ENCODE data around the gene RIC1. TPM values are rescaled to one million over a fixed set of nuclear protein-coding genes. Genes with fewer than 3 reads are reported as not detected.
"Not testable (repeated sequence)": the region's sequence is repeated elsewhere in the genome, so short reads cannot be mapped to it uniquely, and the experiment has no call there.

The RIC1 gene
- total RNA-seq, 1 donor from 2014 or later = 23.9 TPM

DNA sequence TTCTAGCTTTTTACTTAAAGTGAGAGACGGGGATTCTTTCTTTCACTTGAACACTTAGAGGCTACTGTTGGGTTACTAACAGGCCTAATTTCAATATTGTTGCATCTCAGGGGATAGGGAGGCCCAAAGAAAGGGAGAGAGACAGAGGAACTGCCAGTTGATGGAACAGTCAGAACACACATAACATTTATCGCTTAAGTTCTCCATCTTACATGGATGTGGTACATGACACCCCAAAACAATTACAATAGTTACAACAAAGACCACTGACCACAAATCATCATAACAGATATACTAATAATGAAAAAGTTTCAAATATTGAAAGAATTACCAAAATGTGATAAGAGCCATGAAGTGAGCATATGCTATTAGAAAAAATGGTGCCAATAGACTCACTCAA is 4.3 kb upstream of the RIC1 start:
- H3K36me3 ChIP-seq = no peaks in the 10 kb centered on the region
- intact Hi-C loops (cut with DNase I) = no loop called here

DNA sequence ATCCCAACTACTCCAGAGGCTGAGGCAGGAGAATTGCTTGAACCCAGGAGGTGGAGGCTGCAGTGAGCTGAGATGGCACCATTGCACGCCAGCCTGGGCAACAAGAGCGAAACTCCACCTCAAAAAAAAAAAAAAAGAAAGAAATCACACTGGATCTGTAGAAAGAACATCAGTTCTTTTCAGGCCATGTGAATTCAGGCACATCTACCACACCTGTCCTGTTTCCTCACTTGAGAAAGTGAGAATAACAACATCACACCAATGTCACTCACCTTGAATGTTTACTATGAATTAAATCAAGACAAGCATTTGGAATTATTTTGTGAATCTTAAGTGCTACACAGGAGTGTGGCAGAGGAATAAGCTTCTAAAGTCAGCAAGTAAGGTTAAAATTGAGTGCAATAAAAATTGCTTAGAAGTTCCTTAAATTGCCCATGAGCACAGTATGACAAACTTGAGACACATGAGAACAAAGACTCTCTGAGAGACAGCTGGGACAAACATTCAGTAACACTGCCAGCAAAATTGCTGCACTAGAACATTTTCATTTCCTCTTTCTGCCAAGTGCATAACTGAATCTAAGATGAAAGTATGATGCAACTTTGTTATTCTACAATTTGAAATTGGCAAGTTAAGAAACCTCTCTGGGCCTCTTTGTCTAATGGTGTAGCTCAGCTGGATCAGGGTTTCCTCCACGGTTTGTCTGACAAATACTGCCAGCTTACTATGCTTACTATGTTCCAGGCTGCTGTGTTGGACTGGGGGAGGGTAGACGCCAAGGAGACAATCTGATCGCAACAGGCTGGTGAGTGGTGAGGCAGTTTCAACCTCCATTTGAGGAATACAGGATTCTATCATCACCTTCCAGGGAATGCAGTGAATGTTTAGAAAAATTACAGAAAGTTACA is 1.9 kb upstream of the RIC1 start:
- H3K4me1 ChIP-seq = peaks cover 34% of the 10 kb centered on the region
- ATAC-seq = peak; percentile 25
- DNase-seq = no peak
- no peaks in the 10 kb centered on the region for H3K27me3 ChIP-seq
- no peaks in the 10 kb centered on the region for H3K9me3 ChIP-seq
- intact Hi-C loops (cut with DNase I) = no loop called here
- peak overlapping the region; percentile 96 for H3K27ac ChIP-seq
- H3K4me3 ChIP-seq = peak overlapping the region; percentile 87
- no peaks in the 10 kb centered on the region for H3K36me3 ChIP-seq
- TF ChIP-seq, protein P1, sequence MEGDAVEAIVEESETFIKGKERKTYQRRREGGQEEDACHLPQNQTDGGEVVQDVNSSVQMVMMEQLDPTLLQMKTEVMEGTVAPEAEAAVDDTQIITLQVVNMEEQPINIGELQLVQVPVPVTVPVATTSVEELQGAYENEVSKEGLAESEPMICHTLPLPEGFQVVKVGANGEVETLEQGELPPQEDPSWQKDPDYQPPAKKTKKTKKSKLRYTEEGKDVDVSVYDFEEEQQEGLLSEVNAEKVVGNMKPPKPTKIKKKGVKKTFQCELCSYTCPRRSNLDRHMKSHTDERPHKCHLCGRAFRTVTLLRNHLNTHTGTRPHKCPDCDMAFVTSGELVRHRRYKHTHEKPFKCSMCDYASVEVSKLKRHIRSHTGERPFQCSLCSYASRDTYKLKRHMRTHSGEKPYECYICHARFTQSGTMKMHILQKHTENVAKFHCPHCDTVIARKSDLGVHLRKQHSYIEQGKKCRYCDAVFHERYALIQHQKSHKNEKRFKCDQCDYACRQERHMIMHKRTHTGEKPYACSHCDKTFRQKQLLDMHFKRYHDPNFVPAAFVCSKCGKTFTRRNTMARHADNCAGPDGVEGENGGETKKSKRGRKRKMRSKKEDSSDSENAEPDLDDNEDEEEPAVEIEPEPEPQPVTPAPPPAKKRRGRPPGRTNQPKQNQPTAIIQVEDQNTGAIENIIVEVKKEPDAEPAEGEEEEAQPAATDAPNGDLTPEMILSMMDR (IDR thresholded peaks at IDR 0.05) = no peak

More for the DNA sequence above, 4.3 kb upstream of the RIC1 start:
- Histone ChIP-seq H3K4me3 (no peak overlapping the region), H3K9me3 (no peaks in the 10 kb centered on the region), H3K27me3 (no peaks in the 10 kb centered on the region), H3K27ac (no peak overlapping the region), H3K4me1 (peaks cover 29% of the 10 kb centered on the region)
- DNase-seq = no peak
- no peak for ATAC-seq
- TF ChIP-seq, protein P1 (IDR thresholded peaks at IDR 0.05) = no peak

DNA sequence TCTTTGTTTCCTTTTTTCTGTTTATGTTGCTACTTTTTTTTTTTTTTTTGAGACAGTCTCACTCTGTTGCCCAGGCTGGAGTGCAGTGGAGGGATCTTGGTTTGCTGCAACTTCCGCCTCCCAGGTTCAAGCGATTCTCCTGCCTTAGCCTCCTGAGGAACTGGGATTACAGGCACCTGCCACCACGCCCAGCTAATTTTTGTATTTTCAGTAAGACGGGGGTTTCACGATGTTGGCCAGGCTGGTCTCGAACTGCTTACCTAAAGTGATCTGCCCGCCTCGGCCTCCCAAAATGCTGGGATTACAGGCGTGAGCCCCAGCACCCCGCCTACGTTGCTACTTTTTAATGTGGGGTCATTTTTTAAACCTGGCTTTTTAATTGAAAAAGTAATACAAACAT is 1.2 kb upstream of the RIC1 start:
- DNase-seq; H3K36me3 ChIP-seq; intact Hi-C loops (cut with DNase I); ATAC-seq; H3K9me3 ChIP-seq; H3K27me3 ChIP-seq: not testable (repeated sequence)
- peaks cover 35% of the 10 kb centered on the region for H3K4me1 ChIP-seq
- H3K4me3 ChIP-seq = peak overlapping the region; percentile 87
- H3K27ac ChIP-seq = peak overlapping the region; percentile 96

DNA sequence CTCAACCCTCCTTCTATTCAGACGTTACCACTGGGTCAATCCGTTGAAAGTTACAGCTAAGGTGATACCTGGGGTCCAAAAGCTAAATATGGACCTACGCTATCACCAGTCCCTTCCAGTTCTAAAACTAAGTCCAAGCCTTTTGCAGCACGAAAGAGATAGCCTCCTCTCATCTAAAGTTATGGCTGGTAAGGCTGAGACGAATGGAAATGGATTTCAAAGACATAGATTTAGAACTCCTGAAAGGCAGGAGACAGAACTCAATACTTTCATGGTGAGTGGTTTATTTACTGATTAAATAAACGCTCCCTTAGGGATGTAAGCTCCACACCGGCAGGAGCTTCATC is 751 bp upstream of the RIC1 start:
- no peaks in the 10 kb centered on the region for H3K36me3 ChIP-seq
- H3K27me3 ChIP-seq = no peaks in the 10 kb centered on the region
- DNase-seq (no peak), ATAC-seq (no peak)
- H3K4me3 ChIP-seq = peak overlapping the region; percentile 87
- H3K27ac ChIP-seq = peak overlapping the region; percentile 96
- no peaks in the 10 kb centered on the region for H3K9me3 ChIP-seq
- H3K4me1 ChIP-seq = peaks cover 39% of the 10 kb centered on the region
- intact Hi-C loops (cut with DNase I) = no loop called here
- TF ChIP-seq, protein P1 (IDR thresholded peaks at IDR 0.05) = no peak

DNA sequence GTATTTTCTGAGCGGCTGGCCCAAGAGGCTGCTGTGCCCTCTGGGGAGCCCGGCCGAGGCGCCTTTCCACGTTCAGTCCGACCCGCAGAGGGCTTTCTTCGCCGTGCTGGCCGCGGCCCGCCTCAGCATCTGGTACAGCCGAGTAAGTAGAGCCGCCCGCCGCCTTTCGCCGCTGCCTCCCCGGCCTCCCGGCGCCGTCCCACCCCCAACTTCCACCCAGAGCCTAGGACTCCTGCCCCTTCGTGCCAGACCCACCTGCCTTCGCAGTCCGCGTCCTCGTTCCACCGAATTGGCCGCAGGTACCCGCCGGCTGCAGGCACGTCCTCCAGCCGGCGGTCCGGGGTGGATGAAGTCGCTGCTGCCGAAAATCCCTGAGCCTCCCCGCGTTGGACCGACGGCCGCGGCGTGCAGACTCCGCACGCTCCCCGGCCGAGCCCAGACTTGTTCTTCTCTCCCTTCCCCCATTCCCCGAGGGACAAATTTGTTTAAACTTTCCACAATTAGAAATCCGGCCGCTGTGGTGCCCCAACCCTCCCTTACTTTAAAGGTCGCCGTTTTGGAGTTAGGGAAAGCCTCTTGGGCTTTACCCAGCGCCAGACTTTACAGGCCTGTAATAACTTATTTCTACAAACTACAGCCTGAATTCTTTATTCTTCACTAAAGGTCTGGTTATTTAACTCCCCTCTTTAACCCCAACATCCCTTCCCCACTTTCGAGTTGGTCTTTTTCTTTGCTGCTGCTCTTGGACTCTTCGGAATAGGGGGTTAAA is 589 bp downstream of the RIC1 start:
- H3K4me1 ChIP-seq = peaks cover 42% of the 10 kb centered on the region

More for the DNA sequence above, 589 bp downstream of the RIC1 start:
- peak overlapping the region; percentile 96 for H3K27ac ChIP-seq
- DNase-seq (peak; percentile 84), ATAC-seq (peak; percentile 18)
- TF ChIP-seq, protein P1 (IDR thresholded peaks at IDR 0.05) = no peak
- H3K9me3 ChIP-seq = no peaks in the 10 kb centered on the region
- no peaks in the 10 kb centered on the region for H3K36me3 ChIP-seq
- H3K27me3 ChIP-seq = no peaks in the 10 kb centered on the region
- peak overlapping the region; percentile 87 for H3K4me3 ChIP-seq
- intact Hi-C loops (cut with DNase I) = no loop called here

All from upper lobe of right lung (tissue), 1 donor.